GM18498 (cell line): ENCODE results near the gene CNTNAP2.

Experiments used
- ATAC-seq: cut with Tn5 transposase; IDR thresholded peaks from one replicate; pipeline ENCODE4 v1.9.1; 2021; ENCODE audit warnings: mild to moderate bottlenecking, moderate library complexity; ENCODE audit not compliant: unreplicated experiment

The CNTNAP2 gene

GRCh38 chr7:148211740-148212151 is 2095.1 kb downstream of the CNTNAP2 start:
- no peak for ATAC-seq

GRCh38 chr7:148212731-148213130 is 2096.1 kb downstream of the CNTNAP2 start:
- no peak for ATAC-seq

GRCh38 chr7:148214101-148214500 is 2097.5 kb downstream of the CNTNAP2 start:
- no peak for ATAC-seq

GRCh38 chr7:148218603-148219002 is 2102.0 kb downstream of the CNTNAP2 start:
- no peak for ATAC-seq

GRCh38 chr7:148222721-148223120 is 2106.1 kb downstream of the CNTNAP2 start:
- no peak for ATAC-seq

GRCh38 chr7:148223160-148223559 is 2106.6 kb downstream of the CNTNAP2 start:
- no peak for ATAC-seq

- no peak for ATAC-seq
Observed at GRCh38 chr7:148223738-148224137, 2107.1 kb downstream of the CNTNAP2 start.

GRCh38 chr7:148230296-148230695 is 2113.7 kb downstream of the CNTNAP2 start:
- ATAC-seq: no peak

GRCh38 chr7:148230883-148231282 is 2114.3 kb downstream of the CNTNAP2 start:
- ATAC-seq: no peak

GRCh38 chr7:148232784-148233183 is 2116.2 kb downstream of the CNTNAP2 start:
- ATAC-seq: no peak

GRCh38 chr7:148234715-148235114 is 2118.1 kb downstream of the CNTNAP2 start:
- ATAC-seq: no peak

- ATAC-seq: no peak
Observed at GRCh38 chr7:148238761-148239325, 2122.2 kb downstream of the CNTNAP2 start.

GRCh38 chr7:148241700-148242293 is 2125.2 kb downstream of the CNTNAP2 start:
- peak; percentile 21 for ATAC-seq

GRCh38 chr7:148242294-148242821 is 2125.8 kb downstream of the CNTNAP2 start:
- peak; percentile 91 for ATAC-seq

- no peak for ATAC-seq
Observed at GRCh38 chr7:148245381-148245780, 2128.8 kb downstream of the CNTNAP2 start.

GRCh38 chr7:148253629-148254028 is 2137.0 kb downstream of the CNTNAP2 start:
- ATAC-seq: peak; percentile 81

GRCh38 chr7:148255333-148255732 is 2138.7 kb downstream of the CNTNAP2 start:
- ATAC-seq: no peak

- no peak for ATAC-seq
Observed at GRCh38 chr7:148256433-148256832, 2139.8 kb downstream of the CNTNAP2 start.

- no peak for ATAC-seq
Observed at GRCh38 chr7:148260599-148260998, 2144.0 kb downstream of the CNTNAP2 start.

GRCh38 chr7:148261523-148261922 is 2144.9 kb downstream of the CNTNAP2 start:
- ATAC-seq: no peak

- no peak for ATAC-seq
Observed at GRCh38 chr7:148261996-148262688, 2145.5 kb downstream of the CNTNAP2 start.

GRCh38 chr7:148262721-148263229 is 2146.2 kb downstream of the CNTNAP2 start:
- ATAC-seq: peak; percentile 83
